ENCODE results near the gene TUT4.

TUT4 gene

GRCh38 chr1:52424231-52424636 lies 128.7 kb downstream of the TUT4 start:
- ChIA-PET CTCF (no interaction called here), POLR2A (interaction anchor here (0.6 kb wide), 1 partner anchor 342 kb away, joined by 3 read pairs; no protein-coding TSS in a partner anchor)
- DNase-seq (ENCODE audit: extremely low spot score), result no peak
- no peak for TF ChIP-seq CTCF (IDR thresholded peaks at IDR 0.05; ENCODE audit: control extremely low read depth, extremely low read depth, low read depth, missing control alignments)

GRCh38 chr1:52423771-52424170 lies 129.1 kb downstream of the TUT4 start:
- CTCF ChIA-PET, result no interaction called here
- TF ChIP-seq CTCF (IDR thresholded peaks at IDR 0.05; ENCODE audit: control extremely low read depth, extremely low read depth, low read depth, missing control alignments), result no peak
- POLR2A ChIA-PET, result no interaction called here
- no peak for DNase-seq (ENCODE audit: extremely low spot score)

- no peak for TF ChIP-seq CTCF (IDR thresholded peaks at IDR 0.05; ENCODE audit: control extremely low read depth, extremely low read depth, low read depth, missing control alignments)
- POLR2A ChIA-PET, result no interaction called here
- CTCF ChIA-PET, result no interaction called here
- DNase-seq (ENCODE audit: extremely low spot score), result no peak
These were observed 129.8 kb downstream of the TUT4 start for GRCh38 chr1:52423055-52423454.

- POLR2A ChIA-PET, result interaction anchor here (0.6 kb wide), 1 partner anchor 119 kb away, joined by 3 read pairs; no protein-coding TSS in a partner anchor
- no peak for TF ChIP-seq CTCF (IDR thresholded peaks at IDR 0.05; ENCODE audit: control extremely low read depth, extremely low read depth, low read depth, missing control alignments)
- CTCF ChIA-PET, result no interaction called here
- DNase-seq (ENCODE audit: extremely low spot score), result no peak
These were observed 132.2 kb downstream of the TUT4 start for GRCh38 chr1:52420713-52421112.

GRCh38 chr1:52416811-52417210 lies 136.1 kb downstream of the TUT4 start:
- ChIA-PET POLR2A (no interaction called here), CTCF (interaction anchor here (1.4 to 3.4 kb wide), 3 partner anchors 12 to 15 kb away, joined by 4 to 19 read pairs (median 7); partner anchors contain the start of genes ORC1 and PRPF38A)
- no peak for TF ChIP-seq CTCF (IDR thresholded peaks at IDR 0.05; ENCODE audit: control extremely low read depth, extremely low read depth, low read depth, missing control alignments)
- DNase-seq (ENCODE audit: extremely low spot score), result no peak

- no peak for DNase-seq (ENCODE audit: extremely low spot score)
- no peak for TF ChIP-seq CTCF (IDR thresholded peaks at IDR 0.05; ENCODE audit: control extremely low read depth, extremely low read depth, low read depth, missing control alignments)
- POLR2A ChIA-PET, result interaction anchor here (1.4 kb wide), 1 partner anchor 10 kb away, joined by 3 read pairs; the partner anchor contains the start of genes ORC1 and PRPF38A
- CTCF ChIA-PET, result interaction anchor here (3.4 kb wide), 1 partner anchor 10 kb away, joined by 19 read pairs; the partner anchor contains the start of genes ORC1 and PRPF38A
These were observed 137.9 kb downstream of the TUT4 start for GRCh38 chr1:52414942-52415341.
